DLD1 (cell line): ENCODE results near the gene ZDHHC14.

Experiments
- in situ Hi-C: cut with HindIII; loops from 2 replicates; pipeline ENCODE4 v1.10.0; 2017; ENCODE audit warnings: low sequenced_read_pairs

The ZDHHC14 gene

DNA sequence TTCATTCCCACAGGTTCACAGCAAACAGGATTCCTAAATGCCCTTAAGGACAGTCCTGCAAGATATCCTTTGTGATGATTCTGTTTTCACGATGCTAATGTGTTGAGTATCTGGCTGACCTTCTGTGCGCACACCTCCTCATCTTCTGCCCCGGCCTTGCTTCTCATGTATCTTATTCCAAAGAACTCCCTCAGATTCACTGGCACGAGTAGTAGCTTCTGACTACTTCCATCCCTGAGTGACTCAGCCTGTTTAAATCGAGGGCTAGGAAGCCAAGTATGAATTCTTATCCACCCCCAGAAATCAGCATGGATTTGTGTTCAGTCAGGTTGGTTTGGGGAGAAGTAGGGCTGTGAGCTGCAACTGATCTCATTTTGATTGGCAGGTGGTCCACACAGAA is 251.8 kb downstream of the ZDHHC14 start:
- in situ Hi-C loops = no loop called here

DNA sequence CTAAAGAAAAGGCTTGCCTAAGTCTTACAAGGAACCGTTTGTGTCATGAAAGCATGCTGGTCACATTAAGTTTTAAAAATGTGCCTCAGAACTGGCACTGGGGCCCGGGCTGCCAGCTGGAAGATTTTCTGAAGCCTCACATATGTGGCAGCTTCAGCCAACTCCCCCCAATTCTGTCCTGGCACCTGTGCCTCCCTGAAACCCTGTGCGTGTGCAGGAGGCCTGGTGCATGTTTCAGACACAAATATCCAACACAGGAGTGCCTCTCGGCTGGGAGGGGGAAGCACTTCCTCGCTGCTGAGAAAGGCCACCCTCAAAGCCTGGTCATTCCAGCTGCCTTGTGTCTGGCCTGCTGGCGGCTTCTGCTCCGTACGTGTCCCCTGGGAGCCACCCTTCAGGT is 253.6 kb downstream of the ZDHHC14 start:
- in situ Hi-C loops = no loop called here

DNA sequence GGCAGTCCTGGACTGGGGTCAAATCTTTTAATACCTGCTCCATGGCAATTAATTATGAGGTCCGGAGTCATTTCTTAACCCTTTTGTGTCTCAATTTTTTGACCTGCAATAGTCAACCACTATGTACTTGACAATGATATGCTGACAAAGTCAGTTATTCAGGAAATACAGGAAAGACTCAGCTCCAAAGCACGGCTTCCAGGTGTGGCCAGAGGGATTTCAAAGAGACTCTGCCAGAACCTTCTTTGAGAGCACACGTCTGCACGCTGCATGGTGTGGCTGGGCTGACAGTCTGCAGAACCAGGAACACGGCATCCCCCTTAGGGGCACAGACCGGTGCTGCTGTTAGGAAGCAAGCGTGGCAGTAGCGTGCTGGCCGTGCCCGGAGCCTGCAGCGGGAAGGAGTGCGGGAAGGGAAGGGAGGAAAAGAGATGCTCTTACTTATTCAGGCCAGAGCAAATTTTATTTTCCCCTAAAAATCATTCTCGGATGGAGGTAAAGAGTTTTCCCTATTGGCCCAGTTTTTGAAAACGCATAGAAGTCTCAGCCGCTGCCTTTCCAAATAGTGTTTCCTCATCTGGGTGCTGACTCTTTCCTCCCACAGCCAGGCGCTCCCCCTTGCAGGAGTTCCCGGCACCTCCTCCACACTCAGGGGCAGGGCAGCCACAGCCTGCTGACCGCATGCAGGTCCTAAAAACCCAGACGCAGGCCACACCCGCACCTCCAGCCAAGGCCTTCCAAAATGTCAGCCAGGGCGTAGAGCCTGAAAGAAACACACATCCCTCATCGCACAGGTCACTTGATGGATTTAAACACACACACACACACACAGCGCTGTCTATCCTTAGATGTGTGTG is 254.6 kb downstream of the ZDHHC14 start:
- in situ Hi-C loops = no loop called here

DNA sequence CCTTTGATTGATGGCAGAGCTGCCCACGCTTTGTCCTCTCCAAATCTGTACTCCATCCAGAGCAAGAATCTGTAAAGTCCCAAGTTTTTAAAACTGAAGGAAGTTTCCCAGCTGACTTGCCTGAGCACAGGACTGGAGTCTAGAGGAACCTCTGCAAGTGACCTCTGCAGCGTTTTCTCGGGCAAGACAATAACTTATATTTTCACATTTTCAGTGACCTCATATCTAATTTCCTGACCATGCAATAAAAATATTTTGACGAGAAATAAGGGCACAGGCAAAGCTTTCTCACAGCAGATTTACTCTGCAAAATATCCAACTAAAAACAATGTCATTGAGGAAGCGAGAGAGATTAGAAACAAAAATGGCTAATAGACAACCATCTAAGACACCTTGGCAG is 256.5 kb downstream of the ZDHHC14 start:
- in situ Hi-C loops = no loop called here

DNA sequence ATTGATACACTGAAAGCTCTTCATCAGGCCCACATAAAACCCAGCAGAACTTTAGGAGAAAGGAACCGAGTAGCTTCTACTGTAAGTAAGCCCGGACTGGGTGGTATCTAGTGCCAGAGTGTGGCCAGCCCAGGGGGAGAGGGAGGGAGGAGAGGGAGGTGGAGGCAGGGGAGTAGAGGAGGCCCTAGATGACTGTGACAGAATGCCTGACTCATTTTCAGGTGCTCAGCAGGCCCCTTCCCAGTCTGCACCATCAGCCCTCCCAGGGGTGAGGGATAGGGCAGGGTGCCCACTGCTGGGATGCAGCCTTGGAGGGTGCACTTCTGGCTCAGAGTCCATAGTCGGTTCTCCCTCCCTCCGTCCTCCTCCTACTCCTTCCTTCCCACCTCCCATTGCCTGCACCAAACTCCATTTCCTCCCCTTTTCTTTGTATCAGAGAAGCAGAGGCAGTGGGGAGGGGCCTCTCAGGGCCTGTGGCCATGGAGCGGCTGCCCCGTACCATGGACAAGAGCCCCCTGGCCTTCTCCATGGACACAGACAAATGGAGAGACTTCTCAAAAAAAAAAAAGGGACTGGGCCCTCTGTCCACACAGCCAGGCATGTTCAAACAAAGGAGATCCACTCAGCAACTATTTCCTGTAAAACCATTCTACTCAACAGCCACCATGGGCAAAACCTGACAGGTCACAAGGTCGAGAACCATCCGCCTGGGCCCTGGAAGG is 257.1 kb downstream of the ZDHHC14 start:
- in situ Hi-C loops = no loop called here

DNA sequence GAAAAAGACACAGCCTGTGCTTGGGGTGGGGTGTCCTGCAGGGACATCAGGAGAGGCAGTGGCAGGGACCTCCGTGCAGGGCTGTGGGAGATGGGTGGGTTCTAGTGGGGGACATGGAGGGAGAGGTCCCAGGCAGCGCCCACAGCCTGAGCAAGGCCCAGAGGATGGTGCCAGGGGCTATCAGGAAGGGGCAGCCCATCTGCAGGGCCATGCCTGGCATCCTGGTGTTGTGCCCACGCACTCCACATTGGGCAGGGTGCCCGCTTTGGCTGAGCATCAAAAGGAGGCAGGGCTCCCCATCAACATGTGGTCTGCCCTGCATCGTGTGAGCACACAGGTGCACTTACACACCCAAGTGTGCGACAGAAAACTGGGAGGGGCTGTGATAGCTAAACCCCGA is 257.8 kb downstream of the ZDHHC14 start:
- in situ Hi-C loops = no loop called here

DNA sequence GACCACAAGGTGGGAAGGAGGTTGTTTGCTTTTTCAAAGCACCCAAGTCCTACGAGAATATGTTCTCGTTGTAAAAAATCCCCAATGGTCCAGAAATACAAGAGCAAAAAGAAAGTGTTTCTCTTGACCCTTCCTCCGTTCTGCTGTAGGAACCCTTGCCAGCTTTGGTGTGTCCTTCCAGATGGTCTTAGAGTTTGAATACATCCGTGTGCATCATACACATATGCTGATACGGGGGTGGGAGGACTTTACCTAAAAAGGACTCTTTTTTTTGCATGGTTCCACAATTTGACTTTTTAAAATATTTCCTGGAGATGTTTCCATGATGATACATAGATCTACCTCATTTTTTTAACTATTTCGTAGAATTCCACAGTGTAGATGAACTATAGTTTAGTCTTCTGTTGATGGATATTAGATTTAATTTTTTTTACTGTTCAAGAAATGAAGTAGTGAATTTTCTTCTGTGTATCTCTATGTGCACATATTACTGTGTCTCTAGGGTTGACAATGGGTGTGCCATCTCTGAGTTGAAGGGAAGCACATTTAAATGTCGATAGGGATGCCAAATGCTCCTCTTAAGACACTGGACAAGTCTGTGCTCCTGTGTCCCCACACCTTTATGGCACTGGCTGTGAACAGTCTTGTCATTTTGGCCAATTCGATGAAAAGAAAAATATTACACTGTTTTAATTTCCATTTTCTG is 259.9 kb downstream of the ZDHHC14 start:
- in situ Hi-C loops = no loop called here

DNA sequence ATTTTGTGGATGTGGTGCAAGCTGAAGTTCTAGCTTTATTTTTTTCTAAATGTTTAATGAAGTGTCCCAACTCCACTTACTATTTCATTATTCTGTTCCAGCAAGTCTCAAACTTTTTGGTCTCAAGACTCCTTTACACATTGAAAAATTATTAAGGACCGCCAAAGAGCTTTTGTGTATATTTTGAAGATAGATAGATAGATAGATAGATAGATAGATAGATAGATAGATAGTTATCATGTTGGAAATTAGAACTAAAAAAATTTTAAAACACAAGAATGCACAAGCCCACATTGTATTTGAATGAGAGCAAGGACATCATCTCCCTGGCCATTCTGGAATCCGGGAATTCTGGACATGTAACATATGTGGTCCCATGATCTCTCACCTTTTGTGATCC is 260.8 kb downstream of the ZDHHC14 start:
- in situ Hi-C loops = no loop called here

DNA sequence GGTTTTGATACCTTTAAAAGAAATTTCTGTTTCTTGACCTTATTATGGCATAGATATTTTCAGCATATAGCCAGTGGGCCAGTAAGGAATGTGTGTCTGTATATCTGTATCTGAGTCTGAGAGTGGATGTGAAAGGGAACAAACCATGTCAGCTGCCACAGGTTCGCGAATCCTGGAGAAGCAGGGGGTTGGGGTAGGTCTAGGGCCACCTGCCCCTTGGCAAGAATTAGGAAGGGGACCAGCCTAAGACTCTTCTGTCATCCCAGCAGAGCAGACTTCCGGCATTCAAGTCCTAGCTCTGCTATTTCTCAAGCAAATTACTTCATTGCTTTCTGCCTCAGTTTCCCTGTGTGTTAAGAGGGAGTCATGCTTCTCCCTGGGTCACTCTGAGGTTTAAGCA is 261.7 kb downstream of the ZDHHC14 start:
- in situ Hi-C loops = no loop called here

DNA sequence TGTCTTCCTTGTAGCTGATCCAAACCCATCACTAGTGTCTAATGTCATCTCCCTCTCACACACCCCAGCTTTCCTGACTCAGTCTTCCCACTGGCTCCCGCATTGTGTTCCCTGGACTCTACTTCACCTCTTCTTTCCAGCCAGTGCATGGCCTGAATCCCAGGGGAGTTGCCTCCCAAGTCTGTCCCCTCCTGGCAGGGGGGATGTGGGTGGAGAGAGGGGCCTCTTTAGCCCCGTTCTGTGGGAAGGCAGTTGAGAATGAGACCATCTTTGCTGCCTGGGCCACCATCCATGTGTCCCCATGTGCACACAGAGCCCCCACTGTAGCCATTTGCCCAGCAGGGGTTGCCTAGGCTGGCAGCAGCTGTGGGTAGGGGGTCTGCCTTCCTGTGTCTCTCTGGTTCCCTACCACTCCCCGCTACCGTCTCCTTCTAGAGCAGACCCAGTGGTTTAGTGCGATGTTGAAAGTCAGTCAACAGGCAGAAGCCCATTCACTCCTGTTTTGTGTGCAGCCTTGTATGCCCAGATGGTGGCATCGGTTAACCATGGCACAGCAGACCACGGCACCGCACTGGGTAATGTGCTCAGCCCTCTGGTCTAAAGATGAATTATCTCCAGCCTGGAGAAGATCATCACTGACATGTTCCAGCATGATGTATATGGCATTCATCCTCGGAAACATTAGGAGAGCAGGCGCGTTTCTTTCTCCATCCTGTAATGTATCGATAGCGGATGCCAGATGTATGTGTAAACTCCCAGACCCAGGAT is 263.2 kb downstream of the ZDHHC14 start:
- in situ Hi-C loops = no loop called here

DNA sequence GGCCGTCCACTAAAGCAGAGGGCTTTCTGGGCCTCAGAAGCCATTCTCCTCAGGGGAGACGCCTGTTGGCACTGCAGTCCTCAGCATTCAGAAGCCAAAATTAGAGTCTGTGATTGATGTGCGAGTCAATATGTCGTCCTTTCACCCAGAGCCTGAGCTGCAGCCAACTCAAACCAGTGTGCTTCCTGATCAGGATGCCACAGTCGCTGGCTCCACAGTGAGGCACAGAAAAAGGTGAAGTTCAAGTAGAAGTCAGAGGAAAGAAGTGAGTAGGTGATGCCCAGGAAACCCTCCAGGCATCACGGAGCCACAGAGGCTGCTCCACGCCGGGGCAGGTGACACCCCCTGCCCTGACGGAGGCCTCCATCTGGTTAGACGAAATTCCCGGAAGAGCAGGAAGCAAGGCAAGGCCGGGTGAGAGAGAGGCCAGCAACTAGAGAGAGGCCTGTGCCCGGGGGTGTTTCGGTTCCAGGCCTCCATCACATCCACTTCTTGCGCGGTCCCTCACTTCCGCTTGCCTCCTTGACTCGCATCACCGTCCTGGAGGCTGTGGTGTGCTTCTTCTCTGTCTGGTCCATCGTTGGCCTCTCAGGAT is 264.3 kb downstream of the ZDHHC14 start:
- in situ Hi-C loops = no loop called here

DNA sequence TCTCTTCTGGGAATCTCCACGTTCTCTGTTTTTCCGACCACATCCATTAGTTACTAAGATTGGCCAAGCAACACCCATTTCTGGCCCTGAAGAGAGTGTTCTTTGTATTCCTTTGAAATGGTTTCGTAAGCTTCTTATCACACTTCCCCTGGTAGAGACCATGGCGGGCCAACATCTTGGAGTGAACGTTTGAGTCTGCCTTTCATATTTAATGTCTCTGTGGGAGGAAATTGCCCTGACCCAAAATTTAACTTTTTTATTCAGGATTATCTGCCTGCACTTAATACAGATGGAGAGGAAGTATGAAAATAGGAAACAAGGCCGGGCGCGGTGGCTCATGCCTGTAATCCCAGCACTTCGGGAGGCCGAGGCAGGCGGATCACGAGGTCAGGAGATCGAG is 265.0 kb downstream of the ZDHHC14 start:
- in situ Hi-C loops = no loop called here

DNA sequence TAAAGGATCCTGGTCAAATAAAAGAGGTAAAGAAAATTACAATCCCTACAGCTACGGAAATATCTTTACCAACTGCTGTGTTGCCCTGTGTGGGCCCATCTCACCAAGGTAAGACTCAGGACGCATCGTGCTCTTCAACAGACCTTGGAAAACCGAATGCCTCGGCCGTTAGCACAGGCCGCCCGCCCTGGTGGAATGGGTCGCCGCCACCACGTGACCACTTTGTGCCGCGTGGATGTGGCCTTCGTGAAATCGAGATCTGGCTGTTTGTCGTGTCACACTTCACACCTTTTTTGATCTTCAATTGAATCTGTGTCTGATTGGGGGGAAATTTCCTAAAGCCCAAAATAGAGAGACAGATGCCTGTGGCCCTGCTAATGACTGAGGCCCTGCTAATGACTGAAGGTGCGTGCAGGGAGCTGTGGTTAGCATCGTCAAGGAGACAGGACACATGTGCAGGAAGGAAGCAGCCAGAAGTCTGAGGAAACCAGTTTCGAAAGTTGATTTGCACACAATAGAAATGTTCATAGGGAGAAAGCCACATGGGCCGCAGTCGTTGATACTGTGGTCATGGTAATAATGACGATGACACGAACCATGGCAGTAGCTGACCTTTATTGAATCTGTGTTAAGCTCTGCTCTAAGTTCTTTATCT is 266.4 kb downstream of the ZDHHC14 start:
- in situ Hi-C loops = no loop called here

DNA sequence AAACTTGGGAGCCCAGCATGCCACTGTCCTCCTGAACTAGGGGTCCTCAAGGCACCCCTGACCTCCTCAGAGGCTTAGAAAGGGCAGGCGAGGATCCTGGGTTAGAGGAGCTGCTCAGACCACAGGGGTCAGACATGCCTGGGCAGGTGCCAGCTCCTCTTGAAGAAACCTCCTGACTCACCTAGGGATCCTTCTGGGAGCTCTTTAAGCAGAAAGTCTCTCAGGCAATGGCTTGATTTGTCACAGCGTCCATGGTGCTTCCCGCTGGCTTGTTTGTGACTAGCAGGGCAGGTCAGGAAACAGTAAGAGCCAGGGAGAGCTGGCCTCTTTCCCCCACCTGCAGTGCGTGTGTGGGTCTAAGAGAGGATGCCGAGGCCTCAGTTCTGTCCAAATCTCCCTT is 267.6 kb downstream of the ZDHHC14 start:
- in situ Hi-C loops = no loop called here

DNA sequence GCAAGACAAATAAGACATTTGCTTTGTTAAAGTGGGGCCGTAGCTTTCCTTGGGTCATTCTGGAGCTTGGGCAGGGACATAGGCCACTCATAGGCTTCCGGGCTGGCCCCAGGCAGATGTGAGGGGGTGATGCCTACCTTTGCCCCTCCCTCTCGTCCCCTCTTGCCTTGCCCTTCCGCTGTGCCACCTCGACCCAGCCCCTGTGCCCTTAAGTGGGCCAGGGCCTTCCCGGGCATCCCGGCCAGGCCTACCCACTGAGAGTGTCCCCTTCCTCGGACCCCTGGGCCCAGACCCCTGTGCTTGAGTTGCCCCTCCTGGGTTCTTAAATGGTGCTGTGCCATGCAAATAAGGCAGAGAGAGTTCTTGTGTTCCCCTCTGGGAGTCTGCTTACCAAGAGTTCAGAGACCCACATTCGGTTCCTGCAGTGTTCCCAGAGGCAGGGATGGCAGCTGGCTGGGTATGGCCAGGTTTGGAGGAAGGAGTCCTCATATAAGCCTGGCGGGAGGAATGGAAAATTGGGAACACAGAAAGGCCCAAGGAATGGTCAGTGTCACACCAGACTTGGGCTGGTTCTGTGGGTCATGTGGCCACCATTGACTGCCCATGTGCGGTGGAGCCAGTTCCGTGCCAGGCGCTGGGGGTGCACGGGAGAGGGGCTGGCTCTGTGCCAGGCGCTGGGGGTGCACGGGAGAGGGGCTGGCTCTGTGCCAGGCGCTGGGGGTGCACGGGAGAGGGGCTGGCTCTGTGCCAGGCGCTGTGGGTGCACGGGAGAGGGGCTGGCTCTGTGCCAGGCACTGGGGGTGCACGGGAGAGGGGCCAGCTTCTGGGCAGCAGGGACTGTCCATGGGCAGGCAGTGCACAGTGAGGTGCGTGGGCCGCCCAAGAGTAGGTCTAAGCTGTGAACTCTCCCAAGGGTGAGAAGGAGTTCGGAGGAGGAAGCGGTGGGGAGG is 268.6 kb downstream of the ZDHHC14 start:
- in situ Hi-C loops = no loop called here

DNA sequence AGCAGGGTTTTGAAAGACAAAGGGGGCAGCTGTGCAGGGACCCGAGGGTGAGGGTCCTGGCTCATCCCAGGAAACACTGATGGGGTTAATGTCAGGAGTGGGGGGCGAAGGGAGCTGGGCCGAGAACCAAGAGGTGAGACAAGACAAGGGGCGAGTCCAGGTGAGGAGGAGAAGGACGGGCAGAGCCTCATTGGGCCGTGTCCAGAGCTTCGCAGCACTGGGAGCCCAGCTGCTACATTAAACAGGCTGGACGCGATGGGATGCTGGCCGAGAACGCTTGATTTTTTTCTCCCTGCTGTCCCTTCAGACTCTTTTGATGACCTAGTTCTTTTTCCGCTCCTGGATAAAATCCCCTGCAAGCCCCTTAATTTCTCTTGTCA is 269.3 kb downstream of the ZDHHC14 start:
- in situ Hi-C loops = no loop called here

DNA sequence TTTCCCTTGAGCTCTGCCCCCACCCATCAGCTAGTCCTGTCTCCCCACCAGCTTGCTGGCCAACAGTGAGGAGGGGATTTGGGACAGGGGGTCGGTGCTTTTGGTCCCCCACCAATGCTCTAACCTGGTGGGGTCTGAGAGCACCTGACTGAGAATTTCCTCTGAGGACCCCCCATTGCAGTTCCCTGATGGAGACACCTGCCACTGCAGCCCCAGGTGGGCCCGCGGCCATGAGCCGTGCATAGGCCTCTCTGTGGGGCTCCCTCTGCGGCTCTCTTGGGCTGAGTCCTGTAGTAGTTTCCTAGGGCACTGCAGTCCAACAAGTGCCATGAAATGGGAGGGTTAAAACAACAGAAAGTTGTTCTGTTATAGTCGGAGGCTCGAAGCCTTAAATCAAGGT is 269.8 kb downstream of the ZDHHC14 start:
- in situ Hi-C loops = no loop called here

DNA sequence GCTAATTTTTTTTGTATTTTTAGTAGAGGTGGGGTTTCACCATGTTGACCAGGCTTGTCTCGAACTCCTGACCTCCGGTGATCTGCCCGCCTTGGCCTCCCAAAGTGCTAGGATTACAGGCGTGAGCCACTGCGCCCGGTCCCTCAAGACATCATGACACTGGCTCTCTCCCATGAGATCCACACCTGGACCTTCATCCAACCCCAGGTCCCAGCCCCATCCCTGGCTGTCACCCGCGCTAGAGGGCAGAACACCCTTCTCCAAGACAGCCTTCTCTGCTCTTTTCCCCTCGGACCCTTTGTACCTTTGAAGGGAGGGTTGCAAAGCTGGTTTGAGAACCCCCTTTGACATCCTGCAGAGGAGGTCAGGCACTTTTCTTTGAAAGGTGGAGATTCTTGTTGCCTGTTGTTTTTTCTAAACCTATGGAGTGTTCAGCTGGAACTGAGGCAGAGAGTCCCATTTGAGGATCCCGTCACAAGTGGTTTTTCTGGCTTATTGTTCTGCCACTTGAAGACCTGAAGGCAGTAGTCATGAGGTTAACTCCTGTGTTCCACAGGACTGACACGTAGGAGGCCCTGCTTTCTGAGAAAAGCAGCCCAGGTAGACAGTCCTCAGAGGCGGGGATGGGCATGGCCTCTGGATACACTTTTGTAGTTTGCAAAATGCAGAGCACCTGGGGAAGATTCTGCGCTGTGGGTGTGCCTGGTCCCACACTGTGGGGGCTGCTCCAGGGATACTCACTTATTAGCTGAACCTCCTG is 270.9 kb downstream of the ZDHHC14 start:
- in situ Hi-C loops = no loop called here
